Muscle of back (tissue), 11 donors: ENCODE results near the gene RBBP4. TPM values are rescaled to one million over a fixed set of nuclear protein-coding genes. Genes with fewer than 3 reads are reported as not detected.

Experiments
- DNase-seq, 3 donors: peaks; one replicate each; pipeline versions ENCODE4 v3.0.0 to v3.0.0-alpha.2; 2013
- polyA plus RNA-seq, 10 donors: library from polyadenylated mRNA; unstranded; fragments of 120-200 nt; gene quantifications; one replicate each; pipeline ENCODE4 v1.2.1, GENCODE V29; 2013; ENCODE audit not compliant: insufficient read length in 10 of 10

The RBBP4 gene
- polyA plus RNA-seq, 10 donors: 128 to 192 (median 154) TPM

GRCh38 chr1:32716312-32717148 is 65.5 kb downstream of the RBBP4 start:
- no peak for DNase-seq

- DNase-seq: no peak
Measured at GRCh38 chr1:32717503-32717902, 66.5 kb downstream of the RBBP4 start.

- DNase-seq: no peak
Measured at GRCh38 chr1:32718036-32718435, 67.0 kb downstream of the RBBP4 start.

- DNase-seq: no peak
Measured at GRCh38 chr1:32718527-32718926, 67.5 kb downstream of the RBBP4 start.

GRCh38 chr1:32719681-32720275 is 68.8 kb downstream of the RBBP4 start:
- DNase-seq: no peak

- peak in 2 of 3 donors; percentile 59 to 77 for DNase-seq
Measured at GRCh38 chr1:32724678-32725614, 73.9 kb downstream of the RBBP4 start.

- DNase-seq: no peak
Measured at GRCh38 chr1:32725615-32725982, 74.6 kb downstream of the RBBP4 start.

- DNase-seq: no peak
Measured at GRCh38 chr1:32727876-32728275, 76.9 kb downstream of the RBBP4 start.

- DNase-seq: no peak
Measured at GRCh38 chr1:32728413-32729077, 77.5 kb downstream of the RBBP4 start.

GRCh38 chr1:32729254-32730046 is 78.4 kb downstream of the RBBP4 start:
- no peak for DNase-seq

GRCh38 chr1:32733582-32734321 is 82.7 kb downstream of the RBBP4 start:
- DNase-seq: peak; percentile 59 to 85 (median 60)

Other genes starting within 250 kb of the RBBP4 start
- under 1 TPM; 0.07 to 0.22 (median 0.14) TPM for gene ZBTB8B, start 186.1 kb upstream of the RBBP4 start, polyA plus RNA-seq
- gene ZBTB8A, start 111.8 kb upstream of the RBBP4 start, polyA plus RNA-seq: 10 to 100 TPM in 5 of 10 donors, 1 to 10 TPM in 5; 8.4 to 11.9 (median 10.4) TPM
- gene ZBTB8OS, start 658 bp upstream of the RBBP4 start, polyA plus RNA-seq: 10 to 100 TPM; 20.8 to 27.4 (median 25.2) TPM
- gene SYNC, start 51.6 kb downstream of the RBBP4 start, polyA plus RNA-seq: 10 to 100 TPM; 18.9 to 45.1 (median 34.9) TPM
- gene YARS1, start 166.2 kb downstream of the RBBP4 start, polyA plus RNA-seq: 10 to 100 TPM; 35.6 to 57.0 (median 45.0) TPM
- 10 to 100 TPM; 16.9 to 38.8 (median 24.4) TPM for gene S100PBP, start 166.4 kb downstream of the RBBP4 start, polyA plus RNA-seq
- 100 to 1,000 TPM; 161 to 210 (median 176) TPM for gene FNDC5, start 219.7 kb downstream of the RBBP4 start, polyA plus RNA-seq
- gene HPCA, start 235.3 kb downstream of the RBBP4 start, polyA plus RNA-seq: 1 to 10 TPM in 1 of 10 donors, under 1 TPM in 9; 0.13 to 1.2 (median 0.21) TPM